Measurements from ENCODE around the gene CDHR1.

Gene CDHR1

DNA sequence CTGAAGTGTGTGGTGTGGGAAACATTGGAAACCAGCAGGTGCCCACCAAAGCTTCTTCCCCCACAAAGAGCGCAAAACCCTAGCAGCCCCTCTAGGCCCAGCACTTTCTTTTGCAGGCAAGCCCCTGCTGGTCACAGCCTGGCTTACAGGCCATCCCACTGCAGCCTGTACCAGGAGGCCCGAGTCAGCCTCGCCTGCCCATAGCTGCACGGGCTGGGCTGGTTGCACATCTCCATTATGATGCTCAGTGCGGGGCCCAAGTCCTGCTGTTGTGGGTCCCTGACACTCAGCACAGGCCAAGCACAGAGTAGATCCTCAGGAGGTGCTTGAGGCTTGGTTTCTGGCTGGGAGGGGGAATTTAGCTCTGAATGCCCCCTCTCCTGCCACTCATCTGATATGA lies 8.0 kb downstream of the CDHR1 start:
- TF ChIP-seq, protein P1, sequence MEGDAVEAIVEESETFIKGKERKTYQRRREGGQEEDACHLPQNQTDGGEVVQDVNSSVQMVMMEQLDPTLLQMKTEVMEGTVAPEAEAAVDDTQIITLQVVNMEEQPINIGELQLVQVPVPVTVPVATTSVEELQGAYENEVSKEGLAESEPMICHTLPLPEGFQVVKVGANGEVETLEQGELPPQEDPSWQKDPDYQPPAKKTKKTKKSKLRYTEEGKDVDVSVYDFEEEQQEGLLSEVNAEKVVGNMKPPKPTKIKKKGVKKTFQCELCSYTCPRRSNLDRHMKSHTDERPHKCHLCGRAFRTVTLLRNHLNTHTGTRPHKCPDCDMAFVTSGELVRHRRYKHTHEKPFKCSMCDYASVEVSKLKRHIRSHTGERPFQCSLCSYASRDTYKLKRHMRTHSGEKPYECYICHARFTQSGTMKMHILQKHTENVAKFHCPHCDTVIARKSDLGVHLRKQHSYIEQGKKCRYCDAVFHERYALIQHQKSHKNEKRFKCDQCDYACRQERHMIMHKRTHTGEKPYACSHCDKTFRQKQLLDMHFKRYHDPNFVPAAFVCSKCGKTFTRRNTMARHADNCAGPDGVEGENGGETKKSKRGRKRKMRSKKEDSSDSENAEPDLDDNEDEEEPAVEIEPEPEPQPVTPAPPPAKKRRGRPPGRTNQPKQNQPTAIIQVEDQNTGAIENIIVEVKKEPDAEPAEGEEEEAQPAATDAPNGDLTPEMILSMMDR (IDR thresholded peaks at IDR 0.05; ENCODE audit: low read depth, low read length) = no peak
- no peak overlapping the region for H3K4me3 ChIP-seq (ENCODE audit: low read depth, low read length)

DNA sequence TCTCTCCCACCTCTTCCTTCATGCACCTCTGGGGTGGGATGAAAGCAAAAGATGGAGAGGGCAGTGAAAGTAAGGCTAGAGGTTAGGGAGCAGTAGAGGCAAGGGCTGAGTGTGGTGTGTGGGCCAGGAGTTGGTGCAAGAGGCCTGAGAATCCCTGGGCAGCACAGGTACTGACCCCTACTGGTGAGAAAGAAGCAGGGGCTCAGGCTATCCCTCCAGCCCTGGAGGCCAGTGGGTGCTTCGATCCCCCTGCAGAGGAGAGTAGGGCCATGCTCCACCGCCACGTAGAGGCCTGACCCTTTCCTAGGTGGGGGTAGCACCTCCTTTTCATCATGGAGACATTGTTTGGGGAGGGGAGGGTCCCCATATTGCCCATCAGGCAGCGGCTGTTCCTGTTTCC lies 9.8 kb downstream of the CDHR1 start:
- TF ChIP-seq, protein P1 (IDR thresholded peaks at IDR 0.05; ENCODE audit: low read depth, low read length) = peak; percentile 32
- no peak overlapping the region for H3K4me3 ChIP-seq (ENCODE audit: low read depth, low read length)

DNA sequence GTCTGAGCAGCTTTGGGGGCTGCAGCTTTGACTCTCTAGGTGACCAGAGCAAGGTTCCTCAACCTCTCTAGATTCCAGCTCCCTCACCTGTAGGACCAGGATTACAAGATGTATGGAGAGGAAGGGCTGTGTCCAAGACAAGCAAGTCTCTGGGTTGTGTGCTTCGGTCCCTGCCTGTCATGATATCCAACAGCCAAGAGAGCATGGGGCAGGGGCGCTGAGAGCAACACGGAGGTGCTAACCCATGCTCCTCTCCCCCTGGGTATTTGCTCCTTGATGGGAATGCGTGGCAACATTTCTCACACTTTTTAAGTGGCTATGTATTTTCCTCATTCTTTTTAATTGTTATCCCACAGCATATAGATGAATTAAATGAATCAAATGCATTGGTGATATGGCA lies 10.3 kb downstream of the CDHR1 start:
- TF ChIP-seq, protein P1 (IDR thresholded peaks at IDR 0.05; ENCODE audit: low read depth, low read length) = no peak
- H3K4me3 ChIP-seq (ENCODE audit: low read depth, low read length) = no peak overlapping the region

DNA sequence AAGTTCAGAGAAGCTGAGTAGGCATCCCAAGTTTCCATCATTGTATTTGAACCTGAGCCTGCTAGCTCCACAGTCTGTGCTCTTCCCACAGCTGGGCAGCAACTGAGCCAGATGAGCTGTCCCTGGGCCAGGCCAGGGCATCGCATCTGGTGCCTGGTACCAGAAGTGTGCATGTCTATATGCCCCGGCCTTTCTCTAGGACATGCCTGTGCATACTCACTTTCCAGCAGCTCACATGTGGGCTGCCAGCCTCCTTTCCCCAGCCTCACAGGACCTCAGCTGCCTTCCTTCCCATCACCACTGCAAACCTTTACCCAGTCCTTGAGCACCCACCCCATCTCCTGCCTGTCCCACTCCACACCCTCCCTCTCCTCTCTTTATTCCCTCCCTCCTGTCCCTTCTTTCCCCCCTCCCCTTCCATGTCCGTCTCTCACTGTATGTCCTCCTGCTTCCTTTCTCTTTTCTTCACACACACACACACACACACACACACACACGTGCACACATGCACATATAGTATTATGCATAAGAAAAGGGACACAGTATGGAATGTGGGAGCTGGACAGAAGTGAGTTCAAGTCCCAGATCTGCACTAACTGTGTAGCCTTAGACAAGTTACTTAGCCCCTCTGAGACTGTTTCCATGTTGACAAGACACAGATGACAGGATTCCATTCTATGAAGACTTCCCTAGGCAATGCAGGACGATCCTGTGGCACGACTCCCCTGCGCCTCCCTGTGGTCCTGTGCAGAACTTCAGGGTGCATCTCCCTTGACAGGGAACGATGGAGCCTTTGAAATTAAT lies 10.9 kb downstream of the CDHR1 start:
- no peak overlapping the region for H3K4me3 ChIP-seq (ENCODE audit: low read depth, low read length)
- TF ChIP-seq, protein P1 (IDR thresholded peaks at IDR 0.05; ENCODE audit: low read depth, low read length) = peak; percentile 88

GRCh38 chr10:84205853-84206525 lies 11.7 kb downstream of the CDHR1 start:
- no peak overlapping the region for H3K4me3 ChIP-seq (ENCODE audit: low read depth, low read length)
- TF ChIP-seq, protein P1 (IDR thresholded peaks at IDR 0.05; ENCODE audit: low read depth, low read length) = no peak

- TF ChIP-seq, protein P1 (IDR thresholded peaks at IDR 0.05; ENCODE audit: low read depth, low read length) = no peak
- no peak overlapping the region for H3K4me3 ChIP-seq (ENCODE audit: low read depth, low read length)
Measured at GRCh38 chr10:84208023-84208422, 13.7 kb downstream of the CDHR1 start.

- TF ChIP-seq, protein P1 (IDR thresholded peaks at IDR 0.05; ENCODE audit: low read depth, low read length) = no peak
- H3K4me3 ChIP-seq (ENCODE audit: low read depth, low read length) = no peak overlapping the region
Measured at GRCh38 chr10:84211566-84211965, 17.2 kb downstream of the CDHR1 start.
